ENCODE measurements around the gene NUP62.

DNA sequence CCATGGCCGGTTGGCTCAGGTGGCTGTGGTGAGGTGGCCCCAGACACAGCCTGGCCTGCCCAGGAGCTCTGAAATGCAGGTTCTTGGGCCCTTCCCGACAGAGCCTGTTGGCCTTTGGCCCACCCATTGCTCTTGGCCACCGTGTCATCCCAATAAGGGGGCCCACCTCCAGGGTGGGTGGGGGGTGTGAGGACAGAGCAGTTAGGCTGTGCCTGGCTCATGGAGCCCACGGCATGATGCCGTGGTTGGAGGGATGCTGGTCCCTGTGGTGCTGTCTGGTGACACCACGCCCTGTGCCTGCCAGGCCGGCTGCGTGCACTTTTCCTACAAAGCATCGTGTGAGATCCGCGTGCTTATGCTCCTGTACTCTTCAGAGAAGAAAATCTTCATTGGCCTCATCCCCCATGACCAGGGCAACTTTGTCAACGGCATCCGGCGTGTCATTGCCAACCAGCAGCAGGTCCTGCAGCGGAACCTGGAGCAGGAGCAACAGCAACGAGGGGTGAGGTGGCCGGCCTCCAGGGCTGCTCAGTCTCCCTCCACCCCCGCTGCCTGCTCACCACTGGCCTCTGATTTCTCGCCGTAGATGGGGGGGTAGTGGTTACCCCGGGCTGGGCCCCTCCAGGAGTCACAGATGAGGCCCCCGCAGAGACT lies 69.5 kb downstream of the NUP62 start:
- TF ChIP-seq, protein P1, sequence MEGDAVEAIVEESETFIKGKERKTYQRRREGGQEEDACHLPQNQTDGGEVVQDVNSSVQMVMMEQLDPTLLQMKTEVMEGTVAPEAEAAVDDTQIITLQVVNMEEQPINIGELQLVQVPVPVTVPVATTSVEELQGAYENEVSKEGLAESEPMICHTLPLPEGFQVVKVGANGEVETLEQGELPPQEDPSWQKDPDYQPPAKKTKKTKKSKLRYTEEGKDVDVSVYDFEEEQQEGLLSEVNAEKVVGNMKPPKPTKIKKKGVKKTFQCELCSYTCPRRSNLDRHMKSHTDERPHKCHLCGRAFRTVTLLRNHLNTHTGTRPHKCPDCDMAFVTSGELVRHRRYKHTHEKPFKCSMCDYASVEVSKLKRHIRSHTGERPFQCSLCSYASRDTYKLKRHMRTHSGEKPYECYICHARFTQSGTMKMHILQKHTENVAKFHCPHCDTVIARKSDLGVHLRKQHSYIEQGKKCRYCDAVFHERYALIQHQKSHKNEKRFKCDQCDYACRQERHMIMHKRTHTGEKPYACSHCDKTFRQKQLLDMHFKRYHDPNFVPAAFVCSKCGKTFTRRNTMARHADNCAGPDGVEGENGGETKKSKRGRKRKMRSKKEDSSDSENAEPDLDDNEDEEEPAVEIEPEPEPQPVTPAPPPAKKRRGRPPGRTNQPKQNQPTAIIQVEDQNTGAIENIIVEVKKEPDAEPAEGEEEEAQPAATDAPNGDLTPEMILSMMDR (IDR thresholded peaks at IDR 0.05; ENCODE audit: borderline replicate concordance, extremely low read depth, low read length, poor library complexity, severe bottlenecking), result no peak
- no peak for TF ChIP-seq EZH2 (IDR thresholded peaks at IDR 0.05; ENCODE audit: borderline replicate concordance, low read depth, low read length, severe bottlenecking)
